UCSD-AML1 (cell line): ENCODE results near the gene EXOSC7.
"Not testable (repeated sequence)": the region's sequence is repeated elsewhere in the genome, so short reads cannot be mapped to it uniquely, and the experiment has no call there.

Experiments
- DNase-seq: peaks from one replicate; lab custom pipeline; 2025; ENCODE audit not compliant: unreplicated experiment; lab: John Stamatoyannopoulos, UW

Gene EXOSC7

DNA sequence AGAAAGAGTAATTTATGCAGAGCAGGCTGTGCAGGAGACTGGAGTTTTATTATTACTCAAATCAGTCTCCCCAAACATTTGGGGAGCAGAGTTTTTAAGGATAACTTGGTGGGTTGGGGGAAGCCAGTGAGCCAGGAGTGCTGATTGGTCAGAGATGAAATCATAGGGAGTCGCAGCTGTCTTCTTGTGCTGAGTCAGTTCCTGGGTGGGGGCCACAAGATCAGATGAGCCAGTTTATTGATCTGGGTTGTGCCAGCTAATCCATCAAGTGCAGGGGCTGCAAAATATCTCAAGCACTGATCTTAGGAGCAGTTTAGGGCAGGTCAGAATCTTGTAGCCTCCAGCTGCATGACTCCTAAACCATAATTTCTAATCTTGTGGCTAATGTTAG is 77.8 kb downstream of the EXOSC7 start:
- DNase-seq = not testable (repeated sequence)

GRCh38 chr3:45054196-45054857 is 78.3 kb downstream of the EXOSC7 start:
- no peak for DNase-seq

- no peak for DNase-seq
These were observed 79.0 kb downstream of the EXOSC7 start for GRCh38 chr3:45055032-45055410.

DNA sequence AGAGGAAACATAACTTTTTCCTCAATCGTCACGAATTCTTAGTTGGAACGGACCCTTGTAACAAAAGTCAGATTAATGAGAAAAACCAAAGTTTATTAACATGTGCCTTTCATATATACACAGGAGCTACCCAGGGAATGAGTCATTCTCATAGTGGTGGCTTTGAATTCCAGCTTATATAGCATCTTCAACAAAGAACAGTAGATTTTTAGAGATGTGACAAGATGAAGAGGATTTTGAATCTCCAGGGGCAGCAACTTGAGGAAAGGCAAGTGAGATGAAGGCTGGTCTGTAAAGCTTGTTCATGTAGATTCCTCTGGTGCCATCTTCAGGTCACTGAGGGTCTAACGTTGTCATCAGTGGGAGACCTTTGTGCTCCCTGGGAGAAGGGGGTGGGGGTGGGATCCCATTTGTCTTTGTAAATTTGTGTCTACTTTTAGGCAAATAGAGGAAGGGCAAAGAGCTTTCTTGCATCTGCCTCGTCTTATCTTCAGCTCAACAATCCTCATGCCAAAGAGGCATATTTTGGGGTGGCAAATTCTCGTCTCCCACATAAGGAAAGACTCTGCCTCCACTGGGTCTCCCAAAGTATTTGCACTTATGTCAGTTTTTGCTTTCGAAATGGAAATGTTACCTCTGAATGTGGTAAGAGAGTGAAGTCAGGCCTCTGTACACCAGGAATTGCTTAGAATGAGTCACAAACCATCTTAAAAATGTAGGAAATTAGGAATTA is 79.5 kb downstream of the EXOSC7 start:
- DNase-seq = no peak

- no peak for DNase-seq
These were observed 80.7 kb downstream of the EXOSC7 start for GRCh38 chr3:45056608-45057301.

DNA sequence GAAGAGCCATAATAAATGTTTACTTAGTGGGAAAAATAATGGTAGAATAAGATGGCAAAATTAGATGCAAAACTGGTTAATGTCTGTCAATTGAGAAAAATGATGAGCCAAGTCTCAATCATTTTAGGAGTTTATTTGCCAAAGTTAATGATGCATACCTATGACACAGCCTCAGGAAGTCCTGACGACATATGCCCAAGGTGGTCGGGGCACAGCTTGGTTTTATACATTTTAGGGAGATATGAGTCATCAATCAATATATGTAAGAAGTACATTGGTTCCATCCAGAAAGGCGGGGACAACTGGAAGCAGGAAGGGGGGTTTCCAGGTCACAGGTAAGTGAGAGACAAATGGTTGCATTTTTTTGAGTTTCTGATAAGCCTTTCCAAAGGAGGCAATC is 81.5 kb downstream of the EXOSC7 start:
- DNase-seq = no peak

DNA sequence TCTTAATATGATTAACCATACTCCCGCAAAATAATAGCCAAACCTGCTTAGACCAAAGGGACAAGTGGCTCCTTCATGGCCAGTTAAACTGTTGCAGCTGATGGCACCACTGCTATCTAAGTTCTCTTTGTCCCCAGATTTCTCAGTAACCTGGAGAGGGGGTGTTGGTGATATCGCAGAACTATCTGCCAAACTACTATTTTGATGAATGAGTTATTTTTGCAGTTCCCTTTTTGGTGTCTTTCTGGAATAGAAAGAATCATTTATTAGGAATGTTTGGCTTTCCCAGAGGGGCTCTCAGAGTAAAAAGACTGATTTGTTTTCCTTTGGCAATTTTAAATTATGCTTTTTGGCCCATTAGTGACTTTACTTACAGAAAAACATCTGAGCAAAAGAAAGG is 83.1 kb downstream of the EXOSC7 start:
- no peak for DNase-seq

DNA sequence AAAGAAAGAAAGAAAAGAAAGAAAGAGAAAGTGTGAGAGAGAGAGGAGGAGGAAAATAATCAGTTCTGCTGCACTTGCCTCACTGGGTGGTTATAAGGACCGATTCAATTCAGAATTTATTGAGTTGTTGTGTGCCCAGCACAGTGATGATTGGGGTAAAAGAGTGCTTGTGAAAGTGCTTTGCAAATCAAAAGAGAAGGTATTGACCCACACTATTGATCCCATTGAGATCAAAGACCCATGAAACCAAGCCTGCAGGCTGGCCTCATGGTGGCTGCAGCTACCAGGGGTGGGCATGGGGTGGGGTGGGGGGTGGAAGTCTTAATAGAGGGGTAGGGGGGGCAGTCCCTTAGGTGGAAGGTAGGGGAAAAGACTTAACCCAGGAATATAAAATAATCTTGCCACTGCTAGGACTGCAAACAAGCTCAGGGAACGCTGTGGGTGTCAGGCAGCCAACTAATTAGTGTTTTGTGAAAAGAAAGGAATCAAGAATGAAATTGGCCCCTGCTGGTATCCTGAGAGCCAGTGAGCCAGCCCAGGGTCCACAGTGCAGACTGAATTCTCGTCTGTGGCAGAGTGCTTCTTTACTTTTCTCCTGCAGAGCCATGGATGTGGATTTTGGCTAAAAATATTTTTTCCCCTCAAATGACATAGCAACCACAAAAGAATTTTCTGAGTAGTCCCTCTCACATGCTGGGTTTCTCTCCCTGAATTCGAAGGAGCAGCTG is 84.3 kb downstream of the EXOSC7 start:
- no peak for DNase-seq
